ENCODE measurements around the gene ARHGAP42. TPM values are rescaled to one million over a fixed set of nuclear protein-coding genes. Genes with fewer than 3 reads are reported as not detected.

ARHGAP42 gene
- total RNA-seq, 1 donor from 2014 or later, result 16.3 TPM

DNA sequence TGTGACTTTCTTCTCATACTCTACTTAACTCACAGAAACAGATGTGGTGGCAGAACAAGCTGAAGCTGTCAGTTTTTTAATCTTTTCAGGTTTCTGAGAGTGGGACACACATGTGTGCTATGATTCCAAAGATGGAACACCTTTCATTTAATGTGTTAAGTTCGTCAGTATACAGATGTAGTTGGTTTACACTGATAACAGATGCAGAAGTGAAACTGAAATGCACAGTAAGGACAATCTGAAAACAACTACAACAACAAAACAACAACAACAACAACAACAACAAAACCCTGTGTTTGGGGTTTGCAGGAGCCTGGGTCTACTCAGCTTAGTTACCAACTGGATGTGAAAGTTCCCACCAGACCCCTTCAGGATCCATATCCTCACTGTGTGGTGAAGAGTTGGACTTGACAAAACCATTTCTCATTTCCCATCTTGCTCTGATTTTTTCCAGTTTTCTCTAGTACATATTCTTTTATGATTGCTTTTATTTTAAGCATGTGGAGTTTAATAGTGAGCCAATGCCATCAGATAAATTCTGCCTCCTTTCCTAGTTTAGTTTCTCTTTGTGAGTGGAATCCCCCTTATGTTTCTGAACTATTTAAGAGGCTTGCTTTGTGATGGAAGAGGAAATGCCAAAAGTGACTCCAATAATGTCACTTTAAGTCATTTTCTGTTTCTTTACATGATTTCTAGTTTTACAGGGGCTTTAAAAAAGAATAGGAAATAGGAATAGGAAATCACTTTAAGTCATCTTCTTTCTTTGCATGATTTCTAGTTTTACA, 47.8 kb downstream of the ARHGAP42 start:
- intact Hi-C loops (cut with DNase I), result no loop called here
- no peak for DNase-seq
- Histone ChIP-seq H3K27ac (no peak overlapping the region), H3K36me3 (no peaks in the 10 kb centered on the region), H3K9me3 (no peaks in the 10 kb centered on the region), H3K4me3 (no peak overlapping the region), H3K4me1 (peaks cover 1% of the 10 kb centered on the region), H3K27me3 (ENCODE audit: low read depth) (no peaks in the 10 kb centered on the region)
- TF ChIP-seq, protein P1, sequence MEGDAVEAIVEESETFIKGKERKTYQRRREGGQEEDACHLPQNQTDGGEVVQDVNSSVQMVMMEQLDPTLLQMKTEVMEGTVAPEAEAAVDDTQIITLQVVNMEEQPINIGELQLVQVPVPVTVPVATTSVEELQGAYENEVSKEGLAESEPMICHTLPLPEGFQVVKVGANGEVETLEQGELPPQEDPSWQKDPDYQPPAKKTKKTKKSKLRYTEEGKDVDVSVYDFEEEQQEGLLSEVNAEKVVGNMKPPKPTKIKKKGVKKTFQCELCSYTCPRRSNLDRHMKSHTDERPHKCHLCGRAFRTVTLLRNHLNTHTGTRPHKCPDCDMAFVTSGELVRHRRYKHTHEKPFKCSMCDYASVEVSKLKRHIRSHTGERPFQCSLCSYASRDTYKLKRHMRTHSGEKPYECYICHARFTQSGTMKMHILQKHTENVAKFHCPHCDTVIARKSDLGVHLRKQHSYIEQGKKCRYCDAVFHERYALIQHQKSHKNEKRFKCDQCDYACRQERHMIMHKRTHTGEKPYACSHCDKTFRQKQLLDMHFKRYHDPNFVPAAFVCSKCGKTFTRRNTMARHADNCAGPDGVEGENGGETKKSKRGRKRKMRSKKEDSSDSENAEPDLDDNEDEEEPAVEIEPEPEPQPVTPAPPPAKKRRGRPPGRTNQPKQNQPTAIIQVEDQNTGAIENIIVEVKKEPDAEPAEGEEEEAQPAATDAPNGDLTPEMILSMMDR (IDR thresholded peaks at IDR 0.05), result no peak
- no peak for ATAC-seq

DNA sequence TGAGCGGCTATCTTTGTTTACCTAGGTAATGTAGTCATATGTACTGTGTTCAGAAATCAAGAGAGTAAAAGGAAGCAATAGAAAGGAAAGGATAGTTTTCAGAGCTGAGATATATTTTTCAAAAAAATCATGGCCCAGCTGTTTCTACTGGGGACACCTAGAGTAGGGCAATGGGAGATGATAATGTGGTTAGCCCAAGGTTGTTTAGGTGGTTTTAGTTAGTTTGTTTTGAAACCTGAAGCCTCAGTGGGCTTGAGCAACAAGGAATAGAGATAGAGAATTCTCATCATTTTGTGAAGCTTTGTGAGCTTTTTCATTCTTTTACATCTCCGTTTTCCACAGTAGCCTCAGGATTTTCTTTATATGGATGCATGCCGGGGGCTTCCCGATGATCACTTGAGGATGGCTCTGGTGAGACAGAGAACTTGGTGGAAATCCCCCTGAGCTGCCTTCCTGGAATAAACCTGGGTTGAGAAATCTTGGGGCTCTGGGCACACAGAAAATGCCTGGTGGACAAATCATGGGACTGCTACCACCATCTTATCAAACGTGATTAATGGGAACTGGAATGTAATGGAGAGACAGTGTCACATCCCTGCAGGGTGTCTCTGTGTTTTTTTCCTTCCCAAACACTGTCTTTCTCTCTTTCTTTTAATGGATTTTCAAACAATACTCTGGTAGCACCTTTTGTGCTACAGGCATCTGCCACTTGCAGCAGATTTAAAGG, 49.0 kb downstream of the ARHGAP42 start:
- TF ChIP-seq, protein P1 (IDR thresholded peaks at IDR 0.05), result no peak
- H3K27me3 ChIP-seq (ENCODE audit: low read depth), result no peaks in the 10 kb centered on the region
- H3K36me3 ChIP-seq, result no peaks in the 10 kb centered on the region
- H3K9me3 ChIP-seq, result no peaks in the 10 kb centered on the region
- H3K4me1 ChIP-seq, result peaks cover 13% of the 10 kb centered on the region
- H3K4me3 ChIP-seq, result no peak overlapping the region
- intact Hi-C loops (cut with DNase I), result no loop called here
- DNase-seq, result no peak
- ATAC-seq, result no peak
- H3K27ac ChIP-seq, result no peak overlapping the region

DNA sequence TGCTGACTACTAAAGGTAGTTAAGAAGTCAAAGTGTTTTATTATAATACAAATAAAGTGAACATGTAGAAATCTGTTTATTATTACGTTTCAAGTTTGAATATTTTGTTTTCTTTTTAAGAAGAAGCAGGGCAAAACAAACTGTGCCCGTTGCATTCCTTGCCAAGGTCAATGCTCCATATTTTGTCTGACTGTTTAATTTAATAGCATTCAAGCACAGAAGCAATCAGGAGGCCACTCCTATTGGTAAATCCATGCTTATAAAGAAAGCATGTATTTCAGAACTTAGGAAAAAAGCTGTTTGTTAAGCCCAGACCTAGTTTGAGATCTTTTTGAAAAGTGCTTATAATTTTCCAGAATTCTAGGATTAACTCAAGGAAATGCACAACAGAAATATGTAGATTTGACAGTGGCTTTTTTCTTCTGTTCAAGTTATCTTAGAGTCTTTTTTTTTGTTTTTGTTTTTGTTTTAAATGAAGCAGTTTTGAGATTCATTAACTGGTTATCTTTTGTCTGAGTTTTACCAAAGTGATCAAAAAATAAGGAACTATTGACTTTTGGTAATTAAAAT, 51.7 kb downstream of the ARHGAP42 start:
- peak overlapping the region; percentile 33 for H3K27ac ChIP-seq
- ATAC-seq, result no peak

DNA sequence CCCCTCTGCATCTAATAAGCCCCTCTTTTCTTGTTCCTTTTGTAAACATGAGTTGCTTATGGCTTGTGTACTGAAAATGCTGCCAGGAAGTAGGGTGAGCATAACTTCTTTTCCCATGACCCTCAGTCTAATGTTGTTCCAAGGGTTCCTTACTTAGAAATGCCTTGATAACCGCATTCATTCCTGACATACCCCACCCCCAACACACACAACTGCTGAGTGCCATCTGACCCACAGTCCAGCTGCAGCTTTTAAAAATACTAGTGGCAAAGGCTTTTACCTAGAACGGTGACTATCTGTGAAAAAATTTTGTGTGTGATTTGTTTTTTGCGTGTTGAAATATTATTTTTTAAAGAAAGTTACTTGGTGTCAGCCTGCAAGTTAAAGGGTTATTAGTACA, 52.6 kb downstream of the ARHGAP42 start:
- peak; percentile 90 to 94 for ATAC-seq

More for the DNA sequence above, 51.7 kb downstream of the ARHGAP42 start:
- no peak for DNase-seq
- H3K9me3 ChIP-seq, result no peaks in the 10 kb centered on the region
- no peaks in the 10 kb centered on the region for H3K27me3 ChIP-seq (ENCODE audit: low read depth)
- H3K36me3 ChIP-seq, result no peaks in the 10 kb centered on the region
- TF ChIP-seq, protein P1 (IDR thresholded peaks at IDR 0.05), result no peak
- no peak overlapping the region for H3K4me3 ChIP-seq
- H3K4me1 ChIP-seq, result peaks cover 23% of the 10 kb centered on the region
- intact Hi-C loops (cut with DNase I), result no loop called here

DNA sequence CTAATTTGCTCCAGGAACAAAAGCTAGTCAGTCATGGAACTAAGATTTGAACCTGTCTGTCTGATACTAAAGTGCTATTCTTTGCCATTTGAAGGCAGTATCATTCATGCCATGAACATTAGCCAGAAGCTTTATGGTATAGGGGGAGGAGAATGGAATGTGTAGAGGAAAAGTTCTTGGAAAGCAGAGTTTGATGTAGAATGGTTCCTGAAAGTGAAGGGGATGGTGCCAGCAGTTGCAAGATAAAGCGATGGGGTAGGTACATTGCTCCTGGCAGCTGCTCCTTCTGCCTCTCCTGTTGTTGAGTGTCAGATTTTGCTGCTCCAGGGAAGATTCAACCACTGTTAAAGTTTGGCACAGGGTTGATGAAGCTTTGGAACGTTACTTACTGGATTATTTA, 53.4 kb downstream of the ARHGAP42 start:
- no peak overlapping the region for H3K4me3 ChIP-seq
- peak overlapping the region; percentile 52 for H3K27ac ChIP-seq
- no peak for DNase-seq
- no peaks in the 10 kb centered on the region for H3K27me3 ChIP-seq (ENCODE audit: low read depth)
- H3K36me3 ChIP-seq, result no peaks in the 10 kb centered on the region
- TF ChIP-seq, protein P1 (IDR thresholded peaks at IDR 0.05), result no peak
- ATAC-seq, result peak in 1 of 2 donors; percentile 45
- H3K4me1 ChIP-seq, result peaks cover 23% of the 10 kb centered on the region
- H3K9me3 ChIP-seq, result no peaks in the 10 kb centered on the region
- intact Hi-C loops (cut with DNase I), result no loop called here

More for the DNA sequence above, 52.6 kb downstream of the ARHGAP42 start:
- H3K4me1 ChIP-seq, result peaks cover 23% of the 10 kb centered on the region
- TF ChIP-seq, protein P1 (IDR thresholded peaks at IDR 0.05), result no peak
- intact Hi-C loops (cut with DNase I), result no loop called here
- no peak overlapping the region for H3K4me3 ChIP-seq
- DNase-seq, result no peak
- H3K27me3 ChIP-seq (ENCODE audit: low read depth), result no peaks in the 10 kb centered on the region
- H3K27ac ChIP-seq, result peak overlapping the region; percentile 58
- H3K36me3 ChIP-seq, result no peaks in the 10 kb centered on the region
- no peaks in the 10 kb centered on the region for H3K9me3 ChIP-seq
